Right hindlimb (tissue), 1 donor: ENCODE measurements around the gene DDOST.
"Not testable (repeated sequence)": the region's sequence is repeated elsewhere in the genome, so short reads cannot be mapped to it uniquely, and the experiment has no call there.

Source experiments
- DNase-seq: peaks from one replicate; pipeline ENCODE4 v3.0.0-alpha.2; 2018

The DDOST gene

GRCh38 chr1:20689645-20690056 lies 28.5 kb upstream of the DDOST start:
- DNase-seq = no peak

DNA sequence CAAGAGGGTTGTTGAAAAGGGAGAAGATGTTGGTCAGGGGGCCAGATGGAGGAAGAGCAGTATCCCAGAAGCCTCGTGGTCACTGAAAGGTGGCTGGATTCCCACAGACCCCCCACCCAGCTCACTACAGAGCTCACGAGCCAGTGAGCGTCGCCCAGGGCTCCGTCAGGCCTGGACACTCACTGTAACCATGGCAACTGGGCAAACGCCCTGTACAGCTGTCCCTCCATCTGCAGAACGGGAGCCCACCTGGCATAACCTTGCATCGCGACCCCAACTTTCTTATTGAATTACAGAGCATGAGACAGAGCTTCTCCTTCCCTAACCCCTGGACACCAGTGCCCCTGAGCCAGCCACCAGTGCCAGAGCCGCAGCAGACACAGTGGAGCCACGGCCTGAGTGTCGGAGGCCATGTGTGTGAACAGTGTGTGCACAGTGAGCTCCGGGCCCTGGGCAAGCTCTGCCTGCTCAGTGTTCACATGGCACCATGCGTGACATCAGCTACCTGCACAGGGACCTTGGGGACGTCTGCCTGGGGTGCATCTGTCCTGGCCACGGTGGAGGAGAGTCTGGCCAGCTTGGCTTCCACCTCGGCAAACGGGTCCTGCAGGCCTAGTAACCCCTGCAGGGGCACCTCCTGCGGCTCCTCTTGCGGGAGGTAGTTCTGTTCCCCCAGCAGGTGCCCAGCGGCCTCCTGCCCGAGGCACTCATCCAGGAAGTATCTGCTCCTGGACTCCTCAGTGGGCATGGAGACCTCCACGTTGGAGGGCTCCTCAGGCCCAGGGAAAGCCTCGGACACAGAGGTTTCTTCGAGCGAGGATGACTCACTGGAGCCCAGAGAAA lies 25.9 kb upstream of the DDOST start:
- DNase-seq = no peak

DNA sequence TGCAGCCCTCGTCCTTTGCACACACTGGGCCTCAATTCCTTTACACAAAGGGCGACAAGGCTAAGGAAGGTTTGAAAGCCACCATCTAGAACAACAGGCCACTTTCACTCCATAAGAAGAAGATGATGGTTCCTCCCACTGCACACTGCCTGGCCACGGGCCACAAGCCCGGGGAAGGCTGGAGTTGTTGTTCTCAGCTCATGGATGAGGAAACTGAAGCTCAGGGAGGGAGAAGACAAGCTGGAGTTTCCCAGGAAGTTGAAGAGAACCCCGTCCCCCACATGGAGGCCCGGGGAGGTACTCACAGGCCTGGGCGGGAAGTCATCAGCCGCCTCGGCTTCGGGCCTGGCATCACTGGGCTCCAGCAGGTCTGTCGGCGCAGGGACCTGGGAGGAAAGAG lies 24.6 kb upstream of the DDOST start:
- no peak for DNase-seq

GRCh38 chr1:20685099-20685662 lies 24.0 kb upstream of the DDOST start:
- DNase-seq = no peak

DNA sequence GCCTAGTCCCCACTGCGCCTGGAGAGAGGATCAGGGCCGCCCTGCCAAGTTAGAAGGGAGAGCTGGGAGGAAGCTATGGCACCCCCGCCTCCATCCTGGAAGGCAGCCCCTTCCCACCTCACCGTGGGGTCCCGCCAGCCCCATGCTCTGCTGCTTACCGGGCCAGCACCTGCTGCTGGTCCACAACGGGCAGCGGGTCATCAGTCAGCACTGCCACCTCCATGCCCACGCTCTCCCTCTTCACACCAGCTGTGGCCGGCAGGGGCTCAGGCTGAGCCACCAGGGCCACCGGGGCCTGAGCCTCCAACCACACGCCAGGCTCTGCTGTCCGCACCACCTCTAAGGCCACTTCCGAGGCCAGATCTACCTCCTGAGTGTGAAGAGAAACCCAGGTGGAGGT lies 23.5 kb upstream of the DDOST start:
- DNase-seq = no peak

DNA sequence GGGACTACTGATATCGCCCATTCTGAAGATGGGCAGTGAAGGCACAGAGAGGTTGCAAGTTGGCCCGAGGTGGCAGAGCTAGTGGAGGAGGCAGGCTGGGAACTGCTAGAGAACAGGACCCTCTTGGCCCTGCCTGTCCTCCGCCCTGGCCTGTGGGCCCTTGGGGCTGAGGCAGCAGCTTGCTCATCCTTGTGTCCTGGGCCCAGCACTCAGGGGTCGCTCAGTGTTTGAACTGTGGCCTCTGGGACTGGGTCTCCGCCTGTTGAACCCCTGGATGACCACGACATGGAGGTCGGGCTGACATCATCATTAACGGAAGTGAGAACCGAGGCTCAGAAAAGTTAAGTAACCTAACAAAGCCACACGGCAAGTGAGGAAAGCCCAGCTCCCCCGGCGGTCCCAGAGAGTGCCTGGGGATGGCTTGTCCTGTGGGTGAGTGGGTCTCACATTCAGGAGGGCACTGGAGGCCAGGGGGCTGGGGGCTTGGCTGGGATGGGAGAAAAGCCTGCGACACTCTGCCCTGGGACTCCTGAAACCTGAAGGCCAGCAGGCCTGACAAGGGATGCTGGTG lies 23.0 kb upstream of the DDOST start:
- DNase-seq = no peak

DNA sequence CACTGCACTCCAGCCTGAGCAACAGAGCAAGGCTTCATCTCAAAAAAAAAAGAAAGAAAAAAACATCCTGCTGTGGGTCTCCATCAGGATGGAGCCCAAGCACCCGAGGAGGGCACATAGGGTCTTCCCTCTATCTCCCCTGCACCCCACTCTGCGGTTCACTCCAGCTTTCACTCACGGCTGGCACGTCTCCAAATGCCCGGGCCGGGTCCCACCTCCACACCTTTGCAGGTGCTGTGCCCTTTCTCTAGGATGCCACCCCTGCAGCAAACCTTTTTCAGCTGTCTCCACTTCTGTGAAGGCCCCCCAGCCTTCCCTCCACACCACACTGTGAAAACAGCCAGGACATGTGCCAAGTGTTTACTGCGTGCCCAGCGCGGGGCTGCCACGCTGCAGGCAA lies 22.4 kb upstream of the DDOST start:
- no peak for DNase-seq

- no peak for DNase-seq
Observed at GRCh38 chr1:20682571-20683236, 21.5 kb upstream of the DDOST start.

- no peak for DNase-seq
Observed at GRCh38 chr1:20681999-20682398, 20.8 kb upstream of the DDOST start.

DNA sequence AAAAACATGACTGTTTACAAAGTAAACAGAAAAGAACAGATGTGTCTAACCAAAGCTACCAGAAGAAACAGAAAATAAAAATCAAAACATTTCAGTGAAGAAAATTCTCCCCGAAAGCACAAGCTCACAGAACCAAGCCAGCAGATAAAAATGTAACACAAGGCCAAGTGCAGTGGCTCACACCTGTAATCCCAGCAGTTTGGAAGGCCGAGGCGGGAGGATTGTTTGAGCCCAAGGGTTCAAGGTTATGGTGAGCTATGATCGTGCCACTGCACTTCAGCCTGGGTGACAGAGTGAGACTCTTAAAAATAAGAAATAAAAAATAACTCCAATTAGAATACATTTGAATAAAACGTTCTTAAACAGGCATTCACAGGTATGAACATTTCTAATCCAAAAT lies 19.1 kb upstream of the DDOST start:
- DNase-seq = no peak

- no peak for DNase-seq
Observed at GRCh38 chr1:20678599-20678998, 17.4 kb upstream of the DDOST start.

GRCh38 chr1:20673626-20674025 lies 12.5 kb upstream of the DDOST start:
- not testable (repeated sequence) for DNase-seq

- DNase-seq = no peak
Observed at GRCh38 chr1:20672265-20672632, 11.1 kb upstream of the DDOST start.

GRCh38 chr1:20670936-20671335 lies 9.8 kb upstream of the DDOST start:
- no peak for DNase-seq

DNA sequence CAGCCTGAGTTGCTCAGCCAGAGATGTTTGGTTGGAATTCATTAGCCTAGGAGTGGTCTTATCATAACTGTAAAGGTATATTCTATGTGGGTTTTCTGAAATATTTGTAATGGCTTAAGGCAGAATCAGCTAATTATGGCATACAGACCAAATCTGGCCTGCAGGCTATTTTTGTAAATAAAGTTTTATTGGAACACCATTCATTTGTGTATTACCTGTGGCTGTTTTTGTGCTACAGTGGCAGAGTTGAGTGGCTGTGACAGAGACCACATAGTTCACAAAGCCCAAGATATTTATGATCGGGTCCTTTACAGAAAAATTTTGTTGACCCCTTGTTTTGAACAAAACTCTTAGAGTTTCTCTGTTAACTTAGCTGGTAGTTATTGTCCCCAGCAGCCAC lies 7.4 kb upstream of the DDOST start:
- no peak for DNase-seq

GRCh38 chr1:20666804-20667203 lies 5.6 kb upstream of the DDOST start:
- DNase-seq = no peak

DNA sequence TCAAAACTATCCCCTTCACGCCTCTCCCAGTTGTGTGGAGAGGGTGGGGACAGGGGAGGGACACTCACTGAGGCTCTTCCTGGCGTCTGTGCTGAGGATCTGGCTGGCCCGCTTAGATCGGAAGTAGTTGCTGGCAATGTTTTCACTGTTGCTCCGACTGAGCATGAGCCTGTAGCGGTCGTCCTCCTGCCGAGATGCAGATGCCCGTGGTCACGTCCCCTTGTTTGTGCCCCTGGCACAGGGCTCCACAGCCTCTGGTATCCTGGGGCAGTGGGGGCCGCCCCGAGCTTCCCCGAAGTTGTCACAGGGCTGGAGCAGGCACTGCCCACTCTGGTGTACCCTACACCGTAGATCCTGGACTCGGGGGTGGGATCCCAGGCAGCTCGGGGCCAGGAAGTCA lies 5.0 kb upstream of the DDOST start:
- no peak for DNase-seq

DNA sequence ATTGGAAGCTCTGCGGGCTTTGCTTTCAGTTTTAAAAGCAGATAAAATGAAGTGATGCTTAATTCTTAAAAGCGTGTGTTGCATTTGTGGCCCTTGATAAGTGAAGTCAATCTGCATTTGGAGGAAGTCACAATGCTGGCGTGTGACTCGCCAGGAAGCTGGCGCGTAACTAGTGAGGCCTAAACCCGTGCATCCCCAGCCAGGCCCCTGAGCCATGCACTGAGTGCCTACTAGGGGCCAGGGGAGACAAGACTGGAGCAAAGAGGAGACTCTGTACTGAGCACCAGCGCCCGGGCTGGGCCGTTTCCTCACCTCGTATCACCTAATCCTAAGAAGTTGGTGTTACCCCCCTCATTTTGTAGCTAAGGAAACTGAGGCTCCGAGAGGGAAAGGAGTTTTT lies 4.6 kb upstream of the DDOST start:
- DNase-seq = no peak

- no peak for DNase-seq
Observed at GRCh38 chr1:20663969-20664715, 3.0 kb upstream of the DDOST start.

DNA sequence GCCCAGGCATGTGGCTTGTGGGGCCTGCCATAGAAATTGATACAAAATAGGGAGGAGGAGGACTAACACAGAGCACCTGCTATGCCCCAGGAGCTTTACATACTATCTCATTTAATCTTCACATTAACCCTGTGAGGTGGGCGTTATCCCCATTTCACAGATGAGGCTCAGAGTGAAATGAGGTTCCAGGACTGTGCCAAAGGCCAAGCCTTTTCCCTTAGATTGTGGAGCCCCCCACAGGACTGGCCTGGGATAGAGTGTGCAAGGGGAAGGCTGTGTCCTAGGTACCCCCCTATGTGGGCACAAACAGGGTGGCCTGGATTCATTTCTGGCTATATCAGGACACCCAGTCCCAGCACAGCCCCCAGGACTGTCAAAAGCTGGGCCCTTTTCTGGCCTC lies 2.2 kb upstream of the DDOST start:
- no peak for DNase-seq

DNA sequence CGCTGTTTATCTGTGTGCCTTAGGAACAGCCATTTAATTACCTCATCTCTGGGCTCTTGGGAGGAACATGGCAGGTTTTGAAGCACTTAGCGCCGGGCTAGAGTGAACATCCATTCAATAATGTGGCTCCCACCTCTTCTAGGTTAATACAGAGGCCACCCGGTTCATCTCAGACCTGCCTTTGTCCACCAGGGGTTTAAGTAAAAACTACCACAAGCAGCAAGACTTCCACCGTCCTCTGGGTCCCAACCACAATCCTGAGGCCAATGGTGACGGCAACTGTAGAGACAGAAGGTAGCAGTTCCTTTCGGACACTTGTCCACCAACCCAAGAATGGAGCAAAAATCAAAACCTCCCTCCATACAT lies 924 bp upstream of the DDOST start:
- DNase-seq = no peak

DNA sequence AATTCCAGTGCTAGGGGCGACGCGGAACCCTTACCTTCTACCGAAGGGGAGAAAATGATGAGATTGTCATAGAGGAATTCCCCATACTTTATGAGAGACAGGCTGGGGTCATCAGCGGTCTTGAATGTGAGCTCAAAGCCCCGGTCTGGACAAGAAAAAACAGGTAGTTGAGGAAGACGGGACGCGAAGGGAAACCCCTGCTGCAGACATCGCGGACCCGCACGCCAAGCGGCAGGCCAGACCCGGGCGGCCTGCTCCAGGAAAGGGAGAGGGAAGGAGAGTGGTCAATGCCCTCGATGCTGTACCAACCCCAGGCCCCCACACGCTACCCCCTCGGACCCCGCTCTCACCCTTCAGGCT lies 342 bp downstream of the DDOST start:
- no peak for DNase-seq

DNA sequence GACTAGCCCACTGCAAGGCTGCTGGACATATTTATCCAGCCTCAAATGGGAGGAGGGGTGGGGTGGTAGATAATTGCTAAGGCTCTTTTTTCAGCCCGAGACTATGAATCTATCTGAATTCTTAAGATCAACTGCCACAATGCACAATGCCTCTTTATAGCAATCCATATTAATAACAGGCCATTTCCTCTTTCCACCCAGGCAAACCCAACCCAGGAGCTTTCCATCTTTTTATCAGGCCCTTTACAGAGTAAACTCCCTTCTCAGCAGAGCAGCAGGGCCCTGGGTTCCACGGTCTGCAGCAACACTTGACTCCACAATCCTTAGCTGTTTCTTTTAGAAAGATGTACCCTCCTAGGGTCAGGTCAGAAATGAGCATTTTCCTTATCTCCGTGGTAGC lies 806 bp downstream of the DDOST start:
- DNase-seq = no peak
